NCI-H345 (cell line): ENCODE data around the gene CLCA1.
A peak's percentile ranks its signal among the peaks of the same experiment; 100 is the strongest.

Source experiments
- DNase-seq: peaks from one replicate; lab custom pipeline; 2025; lab: John Stamatoyannopoulos, UW

The CLCA1 gene

GRCh38 chr1:86466109-86466844, 2.5 kb upstream of the CLCA1 start:
- DNase-seq, result no peak

DNA sequence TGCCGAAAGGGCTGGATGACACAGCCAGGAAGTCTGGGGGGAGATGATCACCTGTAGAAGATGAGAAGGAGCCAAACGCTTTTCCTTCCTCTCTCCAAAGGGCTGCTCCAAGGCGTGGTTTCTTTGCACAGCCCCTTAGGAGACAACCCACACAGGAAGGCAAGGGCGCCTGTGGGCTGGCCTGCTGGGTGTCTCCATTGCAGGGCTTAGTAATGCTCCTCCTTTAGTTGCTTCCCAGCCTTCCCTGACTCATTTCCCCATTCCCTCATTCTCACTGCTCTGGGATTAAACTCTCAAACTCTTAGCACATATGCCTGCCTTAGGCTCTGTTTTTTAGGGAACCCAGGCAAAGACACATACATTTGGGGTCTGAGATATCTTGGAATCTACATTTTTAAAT, 1.7 kb upstream of the CLCA1 start:
- DNase-seq, result no peak

- no peak for DNase-seq
Observed at GRCh38 chr1:86470859-86471258, 2.1 kb downstream of the CLCA1 start.

GRCh38 chr1:86471291-86471690, 2.6 kb downstream of the CLCA1 start:
- DNase-seq, result no peak

DNA sequence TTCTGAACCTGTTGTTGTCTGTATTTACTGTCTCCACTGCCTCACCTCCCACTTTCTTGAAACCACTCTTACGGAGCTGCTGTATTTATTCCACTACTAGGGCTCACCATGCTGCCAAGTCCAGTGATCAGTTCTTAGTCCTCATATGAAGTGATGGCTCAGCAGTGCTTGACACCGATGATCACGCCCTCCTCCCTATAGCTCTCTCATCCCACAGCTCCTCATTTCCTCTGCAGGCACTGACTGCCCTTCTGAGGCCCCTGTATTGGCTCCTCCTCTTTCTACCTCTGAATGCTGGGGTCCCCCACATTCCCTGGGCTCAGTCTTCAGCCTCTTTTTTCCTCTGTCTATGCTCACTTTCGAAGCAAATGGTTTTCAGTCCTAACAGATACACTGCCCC, 3.4 kb downstream of the CLCA1 start:
- DNase-seq, result no peak

- no peak for DNase-seq
Observed at GRCh38 chr1:86472767-86473166, 4.0 kb downstream of the CLCA1 start.

DNA sequence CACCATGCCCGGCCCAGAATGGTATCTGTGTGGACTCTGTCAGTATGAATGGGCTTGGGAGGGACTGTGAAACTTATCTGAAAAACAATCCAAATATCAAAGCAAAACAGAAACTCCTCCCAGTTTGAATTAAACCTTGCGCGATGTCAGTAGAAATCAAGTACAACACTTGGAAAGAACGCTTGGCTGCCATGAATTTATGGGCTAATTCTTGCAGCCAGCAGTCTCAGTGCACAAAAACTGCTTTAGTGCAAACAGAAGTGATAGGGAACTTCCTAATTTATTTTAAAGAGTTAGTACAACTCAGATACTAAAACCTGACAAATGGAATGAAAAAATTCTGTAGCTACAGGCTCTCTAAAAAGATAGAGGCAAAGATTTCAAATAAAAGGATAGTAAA, 8.5 kb downstream of the CLCA1 start:
- no peak for DNase-seq

GRCh38 chr1:86477682-86478081, 9.0 kb downstream of the CLCA1 start:
- DNase-seq, result no peak

- no peak for DNase-seq
Observed at GRCh38 chr1:86478416-86479156, 9.9 kb downstream of the CLCA1 start.

- no peak for DNase-seq
Observed at GRCh38 chr1:86481966-86482365, 13.2 kb downstream of the CLCA1 start.

DNA sequence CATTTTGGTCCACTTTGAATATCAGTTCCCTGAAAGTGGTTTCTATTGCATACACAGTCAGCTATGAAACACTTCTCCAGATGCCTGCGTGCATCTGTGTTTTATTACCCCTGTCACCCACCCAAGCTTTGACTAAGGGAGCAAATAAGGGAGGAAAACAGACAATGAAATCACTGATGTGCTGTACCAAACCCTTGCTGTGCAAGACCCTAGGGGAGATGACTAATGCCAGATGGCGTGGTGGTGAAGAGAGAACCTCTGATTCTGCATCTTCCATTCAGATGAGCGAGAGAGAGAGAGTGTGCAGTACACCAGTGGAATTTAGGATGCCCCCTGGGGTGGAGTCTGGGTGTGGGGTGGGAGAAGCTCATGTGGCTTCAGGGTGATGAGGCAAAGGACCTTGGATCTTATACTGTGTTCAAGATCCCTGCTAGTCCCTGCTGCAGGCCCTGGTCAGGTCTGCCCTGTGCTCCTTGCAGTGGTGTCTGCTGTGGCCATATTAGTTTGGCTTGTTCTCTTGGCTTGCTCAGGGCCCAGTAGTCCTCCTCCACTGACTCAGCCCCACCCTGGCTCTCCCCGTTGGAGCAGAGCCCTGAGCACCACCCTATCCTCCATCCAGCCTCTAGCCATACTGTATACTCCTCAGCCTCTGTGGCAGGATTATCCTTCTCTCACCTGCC, 18.5 kb downstream of the CLCA1 start:
- no peak for DNase-seq

DNA sequence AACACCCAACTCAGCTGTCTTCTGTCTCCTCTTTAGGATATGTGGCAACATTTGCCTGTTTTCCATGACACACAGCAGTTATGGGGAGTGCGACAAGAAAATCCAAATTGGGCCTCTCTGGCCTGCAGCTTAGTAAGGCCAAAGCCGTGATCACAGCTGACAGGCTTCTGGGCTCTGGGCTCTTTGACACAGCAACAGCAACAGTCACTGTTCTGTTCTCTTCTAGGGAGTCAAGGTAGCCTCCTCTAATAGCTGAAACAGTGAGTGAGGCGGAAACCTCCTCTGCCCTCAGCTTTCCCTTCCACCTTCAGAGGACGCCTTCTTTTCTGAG, 19.0 kb downstream of the CLCA1 start:
- DNase-seq, result no peak

GRCh38 chr1:86489242-86489878, 20.6 kb downstream of the CLCA1 start:
- no peak for DNase-seq

GRCh38 chr1:86491171-86491950, 22.6 kb downstream of the CLCA1 start:
- no peak for DNase-seq

DNA sequence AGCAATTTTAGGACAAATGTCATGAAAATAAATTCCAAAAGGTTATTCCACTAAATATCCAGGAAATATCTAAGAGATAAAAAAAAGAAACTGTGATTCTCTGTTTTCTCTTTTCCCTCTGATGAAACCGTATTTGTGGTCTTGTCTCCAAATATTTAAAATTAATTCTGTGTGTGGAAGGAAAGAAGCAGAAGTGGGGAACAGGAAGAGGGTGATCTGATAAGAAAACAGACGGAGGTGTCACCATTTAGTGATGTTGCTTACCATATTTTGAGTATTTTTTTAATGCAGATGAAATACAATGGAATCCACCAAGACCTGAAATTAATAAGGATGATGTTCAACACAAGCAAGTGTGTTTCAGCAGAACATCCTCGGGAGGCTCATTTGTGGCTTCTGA, 29.6 kb downstream of the CLCA1 start:
- no peak for DNase-seq

DNA sequence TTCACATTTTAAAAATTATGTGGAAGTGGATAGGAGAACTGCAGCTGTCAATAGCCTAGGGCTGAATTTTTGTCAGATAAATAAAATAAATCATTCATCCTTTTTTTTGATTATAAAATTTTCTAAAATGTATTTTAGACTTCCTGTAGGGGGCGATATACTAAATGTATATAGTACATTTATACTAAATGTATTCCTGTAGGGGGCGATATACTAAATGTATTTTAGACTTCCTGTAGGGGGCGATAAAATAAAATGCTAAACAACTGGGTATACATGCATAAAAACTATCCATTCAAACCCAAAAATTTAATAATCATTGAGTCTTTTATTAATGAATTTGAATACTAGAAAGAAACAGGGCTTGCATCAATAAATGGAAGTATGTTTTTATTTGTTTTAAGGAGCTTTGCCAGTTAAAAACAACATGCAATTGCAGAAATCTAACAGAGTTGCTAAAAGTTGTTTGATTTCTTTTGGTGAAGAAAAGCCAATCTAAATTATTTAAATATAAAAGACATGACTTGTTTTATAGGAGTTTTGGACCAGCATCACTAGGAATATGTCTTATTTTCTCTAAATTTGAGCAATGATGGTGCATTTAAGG, 31.4 kb downstream of the CLCA1 start:
- peak; percentile 34 for DNase-seq

DNA sequence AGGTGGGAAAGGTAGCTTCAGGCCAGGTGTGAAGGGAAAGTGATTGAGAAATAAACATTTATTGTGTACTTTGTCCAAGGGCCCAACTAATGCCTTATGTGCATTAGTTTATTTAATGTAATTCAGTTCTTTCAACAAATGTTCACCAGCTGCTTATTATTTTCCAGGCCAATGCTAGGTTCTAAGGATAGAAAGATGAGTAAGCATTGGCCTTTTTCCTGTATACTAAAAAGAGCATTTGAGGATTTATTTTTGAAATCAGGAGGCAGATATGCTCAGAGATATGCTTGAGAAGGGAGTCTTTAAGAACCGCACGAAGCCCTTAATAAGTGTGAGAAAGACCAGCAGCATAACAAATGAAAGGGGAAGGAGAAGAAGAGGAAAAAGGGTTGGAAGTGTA, 32.0 kb downstream of the CLCA1 start:
- DNase-seq, result no peak

DNA sequence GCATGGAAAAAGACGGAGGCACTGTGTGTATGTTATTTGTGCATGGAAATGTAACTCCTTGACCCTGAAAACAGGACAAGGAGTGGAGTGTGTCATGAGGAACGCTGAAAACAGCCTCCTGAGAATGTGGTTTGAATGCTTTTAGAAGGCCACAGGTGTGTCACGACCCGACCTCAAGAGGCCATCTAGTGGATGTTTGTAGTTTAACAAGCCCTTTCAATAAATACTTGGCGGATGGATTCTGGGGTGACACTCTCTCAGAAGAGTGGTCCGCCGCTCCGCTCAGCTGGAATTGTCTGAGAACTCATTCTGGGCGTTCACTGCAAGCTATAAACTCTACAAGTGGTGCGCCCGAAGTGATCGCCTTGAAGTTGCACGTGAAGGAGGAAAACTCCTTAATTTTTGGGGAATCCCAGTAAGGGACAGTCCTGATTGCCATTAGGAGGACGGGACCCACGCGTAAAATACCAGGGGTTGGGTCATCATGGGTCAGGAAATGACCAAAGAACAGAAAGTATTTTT, 33.5 kb downstream of the CLCA1 start:
- DNase-seq, result peak; percentile 20

- DNase-seq, result no peak
Observed at GRCh38 chr1:86502721-86503405, 34.1 kb downstream of the CLCA1 start.

DNA sequence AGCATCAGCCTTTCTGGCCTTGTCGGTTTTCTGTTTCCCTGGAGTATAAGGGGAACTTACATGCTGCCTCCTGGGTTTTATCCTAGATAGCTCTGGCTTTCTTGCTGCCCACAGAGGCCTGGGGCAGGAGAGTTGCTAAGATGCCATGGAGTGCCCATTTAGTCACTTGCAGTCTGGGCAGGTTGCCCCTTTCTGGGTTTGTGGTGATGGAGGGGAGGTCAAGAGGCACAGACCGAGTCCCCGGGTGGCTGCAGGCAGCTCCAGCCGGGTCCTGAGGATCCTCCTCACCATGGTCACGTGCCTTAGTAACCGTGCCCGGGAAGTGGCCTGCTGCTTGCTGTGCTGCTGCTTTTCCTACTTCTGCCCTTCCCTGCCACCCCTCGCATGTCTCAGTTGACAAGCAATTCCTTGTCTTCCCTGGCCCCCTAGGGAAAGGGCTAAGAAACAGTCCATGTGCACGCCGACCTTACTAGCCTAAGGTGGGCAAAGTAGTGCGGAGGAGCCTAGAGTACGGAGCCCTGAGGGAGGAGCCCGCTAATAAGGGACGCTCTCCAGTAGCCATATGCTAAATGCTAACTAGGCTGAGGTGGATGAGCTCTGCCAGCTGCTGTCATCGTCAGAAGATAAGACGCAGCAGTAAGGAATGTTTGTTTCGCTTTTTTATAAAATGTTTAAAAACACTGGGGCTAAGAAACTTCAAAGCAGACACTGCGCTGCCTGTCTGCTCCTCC, 34.8 kb downstream of the CLCA1 start:
- DNase-seq, result no peak
